Measurements from ENCODE around the gene TEAD3.
"Not testable (repeated sequence)": the region's sequence is repeated elsewhere in the genome, so short reads cannot be mapped to it uniquely, and the experiment has no call there.

TEAD3 gene

GRCh38 chr6:35452183-35453090 lies 44.4 kb downstream of the TEAD3 start, which contains the start of gene FANCE:
Gene FANCE (plus strand): TSS chr6:35452338. CDS start chr6:35452546, 208 bp downstream.
- peak in 55 of 56 donors; percentile 50 to 95 (median 81) for DNase-seq

GRCh38 chr6:35451354-35452182 lies 45.3 kb downstream of the TEAD3 start:
- DNase-seq, result peak in 2 of 56 donors; percentile 12

GRCh38 chr6:35449287-35449881 lies 47.5 kb downstream of the TEAD3 start:
- peak in 18 of 56 donors; percentile 8 to 64 (median 27) for DNase-seq

GRCh38 chr6:35448191-35448590 lies 48.7 kb downstream of the TEAD3 start:
- no peak for DNase-seq

GRCh38 chr6:35445691-35446090 lies 51.2 kb downstream of the TEAD3 start:
- DNase-seq, result no peak

- no peak for DNase-seq
Observed at GRCh38 chr6:35443341-35444030, 53.4 kb downstream of the TEAD3 start.

GRCh38 chr6:35442693-35443092 lies 54.2 kb downstream of the TEAD3 start:
- DNase-seq, result no peak

GRCh38 chr6:35441642-35442041 lies 55.2 kb downstream of the TEAD3 start:
- DNase-seq, result no peak

- no peak for DNase-seq
Observed at GRCh38 chr6:35441205-35441604, 55.7 kb downstream of the TEAD3 start.

- no peak for DNase-seq
Observed at GRCh38 chr6:35439308-35439707, 57.6 kb downstream of the TEAD3 start.

- DNase-seq, result not testable (repeated sequence)
Observed at GRCh38 chr6:35438378-35439065, 58.4 kb downstream of the TEAD3 start.

- DNase-seq, result no peak
Observed at GRCh38 chr6:35436071-35436857, 60.6 kb downstream of the TEAD3 start.

GRCh38 chr6:35435074-35435837 lies 61.6 kb downstream of the TEAD3 start:
- DNase-seq, result no peak

- not testable (repeated sequence) for DNase-seq
Observed at GRCh38 chr6:35432702-35433101, 64.2 kb downstream of the TEAD3 start.

- DNase-seq, result no peak
Observed at GRCh38 chr6:35432291-35432690, 64.6 kb downstream of the TEAD3 start.

GRCh38 chr6:35429463-35429862 lies 67.4 kb downstream of the TEAD3 start:
- DNase-seq, result no peak

GRCh38 chr6:35428421-35429149 lies 68.3 kb downstream of the TEAD3 start:
- no peak for DNase-seq

GRCh38 chr6:35427851-35428321 lies 69.0 kb downstream of the TEAD3 start:
- no peak for DNase-seq
